ENCODE measurements around the gene POLL. TPM values are rescaled to one million over a fixed set of nuclear protein-coding genes. Genes with fewer than 3 reads are reported as not detected.

POLL gene
- total RNA-seq, 6 donors from 2014 or later: 20.4 to 47.1 (median 31.5) TPM

- Histone ChIP-seq H3K36me3 (peaks cover 7 to 67% (median 32%) of the 10 kb centered on the region in 4 donors), H3K9me3 (no peaks in the 10 kb centered on the region), H3K27me3 (no peaks in the 10 kb centered on the region), H3K4me3 (no peak overlapping the region), H3K27ac (no peak overlapping the region), H3K4me1 (no peaks in the 10 kb centered on the region)
- ATAC-seq (ENCODE audit: low FRiP score in 2 of 2): no peak
- no peak for TF ChIP-seq CTCF (IDR thresholded peaks at IDR 0.05)
- TF ChIP-seq POLR2AphosphoS5 (IDR thresholded peaks at IDR 0.05): no peak
- no peak for DNase-seq
- WGBS, 2 donors: 95 to 100% methylated on average over 5 to 6 of the region's 6 CpGs
These were observed 31.9 kb upstream of the POLL start for GRCh38 chr10:101619983-101620382.

- Histone ChIP-seq H3K9me3 (no peaks in the 10 kb centered on the region), H3K4me3 (no peak overlapping the region), H3K27ac (no peak overlapping the region), H3K36me3 (peaks cover 7 to 60% (median 28%) of the 10 kb centered on the region in 4 donors), H3K27me3 (no peaks in the 10 kb centered on the region), H3K4me1 (no peaks in the 10 kb centered on the region)
- DNase-seq (no peak), ATAC-seq (ENCODE audit: low FRiP score in 2 of 2) (no peak)
- no peak for TF ChIP-seq CTCF (IDR thresholded peaks at IDR 0.05)
- no peak for TF ChIP-seq POLR2A (IDR thresholded peaks at IDR 0.05)
- no peak for TF ChIP-seq POLR2AphosphoS5 (IDR thresholded peaks at IDR 0.05)
- TF ChIP-seq EP300 (IDR thresholded peaks at IDR 0.05): no peak
- 92 to 100% methylated on average over 2 of the region's 2 CpGs for WGBS, 2 donors
These were observed 30.8 kb upstream of the POLL start for GRCh38 chr10:101618871-101619270.

- no peak for TF ChIP-seq POLR2AphosphoS5 (IDR thresholded peaks at IDR 0.05)
- TF ChIP-seq CTCF (IDR thresholded peaks at IDR 0.05): no peak
- TF ChIP-seq POLR2A (IDR thresholded peaks at IDR 0.05): no peak
- TF ChIP-seq EP300 (IDR thresholded peaks at IDR 0.05): no peak
- H3K27me3 ChIP-seq: no peaks in the 10 kb centered on the region
- no peaks in the 10 kb centered on the region for H3K4me1 ChIP-seq
- DNase-seq: no peak
- H3K36me3 ChIP-seq: peaks cover 7 to 54% (median 29%) of the 10 kb centered on the region in 4 donors
- WGBS, 2 donors: 89 to 91% methylated on average over 4 of the region's 4 CpGs
- ATAC-seq (ENCODE audit: low FRiP score in 2 of 2): no peak
- no peak overlapping the region for H3K27ac ChIP-seq
- H3K9me3 ChIP-seq: no peaks in the 10 kb centered on the region
- H3K4me3 ChIP-seq: no peak overlapping the region
These were observed 29.9 kb upstream of the POLL start for GRCh38 chr10:101617824-101618568.

GRCh38 chr10:101617102-101617823, 29.2 kb upstream of the POLL start:
- no peak for DNase-seq
- no peak for ATAC-seq (ENCODE audit: low FRiP score in 2 of 2)
- H3K4me3 ChIP-seq: no peak overlapping the region
- H3K9me3 ChIP-seq: no peaks in the 10 kb centered on the region
- peaks cover 7 to 51% (median 33%) of the 10 kb centered on the region in 4 donors for H3K36me3 ChIP-seq
- WGBS, 2 donors: 80% methylated on average over 7 to 8 of the region's 8 CpGs
- H3K27ac ChIP-seq: no peak overlapping the region
- H3K4me1 ChIP-seq: no peaks in the 10 kb centered on the region
- H3K27me3 ChIP-seq: no peaks in the 10 kb centered on the region
- no peak for TF ChIP-seq POLR2A (IDR thresholded peaks at IDR 0.05)
- TF ChIP-seq EP300 (IDR thresholded peaks at IDR 0.05): no peak
- no peak for TF ChIP-seq CTCF (IDR thresholded peaks at IDR 0.05)
- TF ChIP-seq POLR2AphosphoS5 (IDR thresholded peaks at IDR 0.05): no peak
